Kidney capillary endothelial cell (primary cell): ENCODE measurements around the gene CCDC69.
"Not testable (repeated sequence)": the region's sequence is repeated elsewhere in the genome, so short reads cannot be mapped to it uniquely, and the experiment has no call there.

ENCODE experiments used
- DNase-seq: peaks from one replicate; pipeline ENCODE4 v3.0.0-alpha.2; 2018; ENCODE audit warnings: low spot score

Gene CCDC69

DNA sequence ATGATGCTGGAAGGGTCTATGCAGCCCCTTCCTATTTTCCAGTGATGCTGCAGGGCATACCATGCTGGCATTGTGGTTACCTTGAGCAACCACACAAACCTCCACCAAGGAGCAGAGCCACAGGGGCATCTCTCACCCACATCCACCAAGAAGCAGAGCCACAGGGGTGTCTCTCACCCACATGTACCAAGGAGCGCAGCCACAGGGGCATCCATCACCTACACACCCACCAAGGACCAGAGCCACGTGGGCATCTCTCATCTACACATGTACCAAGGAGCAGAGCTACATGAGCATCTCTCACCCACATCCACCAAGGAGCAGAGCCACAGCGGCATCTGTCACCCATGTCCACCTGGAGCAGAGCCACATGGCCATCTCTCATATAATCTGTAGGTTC, 20.3 kb upstream of the CCDC69 start:
- no peak for DNase-seq

DNA sequence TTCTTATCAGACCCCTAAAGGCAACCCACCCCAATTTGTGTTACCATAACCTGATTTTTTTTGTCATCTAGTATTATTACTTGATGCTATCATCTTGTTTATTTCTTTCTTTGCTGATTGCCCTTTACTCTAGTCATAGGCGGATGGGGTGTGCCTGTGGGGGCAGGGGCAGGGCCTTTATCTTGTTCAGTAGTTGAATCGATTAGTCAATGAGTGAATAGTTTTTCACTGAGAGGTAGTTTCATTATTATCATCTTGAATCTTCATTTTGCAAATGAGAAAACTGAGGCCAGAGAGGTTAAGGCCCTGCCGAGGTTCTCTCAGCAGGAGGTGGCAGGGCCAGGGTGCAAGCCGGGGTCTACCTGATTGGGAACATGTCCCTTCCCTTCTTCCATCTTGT, 19.7 kb upstream of the CCDC69 start:
- no peak for DNase-seq

- no peak for DNase-seq
Measured at GRCh38 chr5:151243127-151243526, 19.2 kb upstream of the CCDC69 start.

GRCh38 chr5:151240924-151241635, 17.2 kb upstream of the CCDC69 start:
- no peak for DNase-seq

DNA sequence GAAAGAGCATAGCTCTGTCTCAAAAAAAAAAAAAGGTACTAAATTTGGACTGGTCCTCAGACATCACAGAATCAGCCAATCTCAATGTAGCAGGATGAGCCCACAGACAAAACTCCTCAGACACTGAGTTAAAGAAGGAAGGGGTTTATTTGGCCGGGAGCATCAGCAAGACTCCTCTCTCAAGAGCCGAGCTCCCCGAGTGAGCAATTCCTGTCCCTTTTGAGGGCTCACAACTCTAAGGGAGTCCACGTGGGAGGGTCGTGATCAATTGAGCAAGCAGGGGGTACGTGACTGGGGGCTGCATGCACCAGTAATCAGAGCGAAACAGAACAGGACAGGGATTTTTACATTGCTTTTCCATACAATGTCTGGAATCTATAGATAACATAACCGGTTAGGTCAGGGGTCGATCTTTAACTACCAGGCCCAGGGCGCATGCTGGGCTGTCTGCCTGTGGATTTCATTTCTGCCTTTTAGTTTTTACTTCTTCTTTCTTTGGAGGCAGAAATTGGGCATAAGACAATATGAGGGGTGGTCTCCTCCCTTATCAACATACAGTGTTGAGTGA, 16.5 kb upstream of the CCDC69 start:
- DNase-seq, result not testable (repeated sequence)

- peak; percentile 70 for DNase-seq
Measured at GRCh38 chr5:151239237-151239861, 15.5 kb upstream of the CCDC69 start.

DNA sequence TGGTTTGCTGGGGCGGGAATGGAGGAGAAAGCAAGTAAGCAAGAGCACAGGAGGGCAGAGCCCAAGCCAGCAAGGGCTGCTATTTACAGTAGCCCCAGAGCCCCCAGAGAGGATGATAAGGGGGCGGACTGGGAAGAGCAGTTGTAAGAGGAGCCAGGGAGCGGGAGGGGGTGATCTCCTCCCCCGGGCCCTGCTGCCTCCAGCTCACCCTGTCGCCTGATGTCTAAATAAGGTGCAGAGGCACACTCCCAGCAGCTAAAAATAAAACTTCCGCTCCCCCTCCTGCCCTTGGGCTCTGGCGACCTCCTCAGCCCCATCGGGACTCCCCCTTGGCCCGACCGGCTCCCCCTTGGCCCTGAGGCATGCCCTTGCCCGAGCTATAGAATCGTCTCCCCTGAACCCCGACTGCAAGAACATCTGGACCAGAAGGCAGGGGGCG, 14.4 kb upstream of the CCDC69 start:
- no peak for DNase-seq

DNA sequence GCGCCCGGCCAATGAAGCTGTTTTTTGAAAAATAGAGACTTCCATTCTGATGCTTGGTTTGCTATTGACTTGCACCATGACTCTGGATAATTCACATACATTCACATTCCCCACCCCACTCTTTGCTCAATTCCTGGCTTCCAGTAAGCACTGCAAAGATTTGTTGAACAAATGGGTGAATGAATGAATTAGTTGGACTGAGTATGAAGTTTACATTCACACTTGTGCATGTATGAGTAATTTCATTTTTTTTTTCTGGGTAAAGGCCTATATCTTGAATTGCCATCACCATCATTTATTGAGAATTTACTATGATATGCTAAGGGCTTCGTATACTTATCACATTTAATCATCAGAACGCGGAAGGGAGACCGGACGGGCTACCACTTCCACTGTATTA, 13.8 kb upstream of the CCDC69 start:
- DNase-seq, result no peak

GRCh38 chr5:151236888-151237287, 13.0 kb upstream of the CCDC69 start:
- DNase-seq, result no peak

- DNase-seq, result not testable (repeated sequence)
Measured at GRCh38 chr5:151235239-151235571, 11.3 kb upstream of the CCDC69 start.

- DNase-seq, result no peak
Measured at GRCh38 chr5:151234476-151235238, 10.8 kb upstream of the CCDC69 start.

- DNase-seq, result no peak
Measured at GRCh38 chr5:151233616-151234085, 9.8 kb upstream of the CCDC69 start.

DNA sequence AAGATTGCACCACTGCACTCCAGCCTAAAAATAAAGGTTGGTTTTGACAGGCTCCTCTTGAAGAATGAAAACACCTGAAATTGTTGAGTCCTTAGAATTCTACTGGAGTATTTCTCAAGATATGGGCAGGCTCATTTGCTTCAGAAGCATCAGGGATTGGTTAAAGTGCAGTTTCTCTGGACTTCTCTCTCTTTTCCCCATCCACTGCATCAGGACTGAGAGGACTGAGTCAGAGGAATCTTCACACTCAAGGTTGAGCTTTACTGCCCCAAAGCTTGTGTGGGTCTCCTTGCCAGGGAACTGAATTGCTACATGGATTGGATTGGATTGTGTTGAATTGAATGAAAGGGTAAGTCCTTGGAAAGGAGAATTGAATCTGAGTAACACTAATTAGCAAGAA, 7.5 kb upstream of the CCDC69 start:
- no peak for DNase-seq

DNA sequence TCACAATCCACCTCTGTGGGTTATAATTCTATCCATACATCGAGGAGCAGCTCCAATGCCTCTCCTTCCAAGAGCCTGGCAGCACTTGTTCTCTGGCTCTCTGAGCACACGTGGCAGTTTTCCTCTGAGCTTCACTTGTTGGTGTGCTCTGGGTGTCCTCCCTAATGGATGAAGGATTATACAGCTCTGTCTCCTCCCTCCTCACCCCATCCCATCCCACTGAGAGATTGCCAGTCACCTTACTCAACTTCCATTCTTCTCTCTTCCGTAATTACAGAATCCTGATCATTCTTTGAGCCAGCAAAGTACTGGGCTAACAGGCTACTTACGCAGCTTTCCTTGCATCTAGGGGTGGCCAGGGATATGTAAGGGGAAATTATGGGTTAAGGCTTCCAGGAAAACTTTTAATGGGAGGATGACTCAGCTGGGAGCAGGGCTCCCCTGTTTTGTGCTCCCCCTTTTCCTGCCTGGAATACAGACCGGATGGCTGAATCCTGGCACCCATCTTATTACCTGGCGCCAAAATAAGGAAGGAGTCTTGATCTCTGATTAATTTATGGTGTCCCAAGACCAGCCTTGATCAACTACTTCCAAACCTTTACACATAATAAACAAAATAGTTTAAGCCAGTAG, 6.3 kb upstream of the CCDC69 start:
- no peak for DNase-seq

DNA sequence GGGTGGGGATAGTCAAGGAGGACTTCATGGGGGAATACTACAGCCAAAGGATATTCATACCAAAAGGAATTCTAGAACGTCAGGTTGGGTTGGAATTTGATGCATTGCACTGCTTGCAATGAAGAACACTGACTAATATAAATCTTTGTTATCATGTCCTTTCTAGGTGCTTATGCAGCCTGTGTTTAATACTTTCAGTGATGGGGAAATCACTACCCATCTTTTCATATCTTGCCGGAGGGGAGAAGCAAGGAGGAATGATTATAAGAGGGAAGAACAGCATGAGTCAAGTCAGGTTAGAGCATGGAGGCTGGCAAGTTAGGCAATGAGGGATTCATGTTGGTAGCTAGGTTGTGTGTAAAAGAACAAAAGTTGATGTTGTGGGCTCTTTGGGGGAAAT, 5.1 kb upstream of the CCDC69 start:
- no peak for DNase-seq

- DNase-seq, result no peak
Measured at GRCh38 chr5:151227918-151228447, 4.1 kb upstream of the CCDC69 start.

DNA sequence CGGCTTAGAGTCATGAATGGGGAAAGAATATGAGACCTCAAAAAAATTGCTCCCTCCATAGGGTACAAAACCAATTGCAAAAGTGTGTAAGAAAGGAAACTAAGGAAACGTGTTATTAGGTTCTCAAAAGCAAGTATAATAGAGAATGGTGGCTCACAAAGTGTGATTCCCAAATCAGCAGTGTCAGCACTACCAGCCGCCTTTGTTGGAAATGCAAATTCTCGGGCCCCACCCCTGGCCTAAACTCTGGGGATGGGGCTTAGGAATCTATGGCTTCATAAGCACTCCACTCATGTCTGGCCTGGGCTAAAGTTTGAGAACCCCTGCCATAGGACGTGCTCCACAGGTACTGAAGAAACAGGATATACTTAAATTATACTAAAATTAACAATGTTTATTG, 1.6 kb upstream of the CCDC69 start:
- no peak for DNase-seq

DNA sequence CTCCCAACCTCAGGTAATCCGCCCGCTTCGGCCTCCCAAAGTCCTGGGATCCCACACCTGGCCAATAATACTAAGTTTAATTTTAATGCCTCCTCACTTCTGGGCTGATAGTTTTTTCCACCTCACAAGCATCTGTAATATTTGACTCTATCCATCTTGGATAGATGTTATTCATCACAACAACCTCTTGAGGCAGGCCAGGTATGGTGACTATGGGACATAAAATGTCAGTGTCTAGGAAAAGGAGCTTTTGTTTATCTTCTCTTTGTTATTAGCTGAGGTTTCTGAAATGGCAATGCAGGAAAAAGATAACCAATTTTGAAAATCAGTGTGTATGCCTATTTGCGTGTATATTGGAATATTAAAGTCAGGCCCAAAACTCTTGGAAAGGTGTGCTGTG, 1.2 kb upstream of the CCDC69 start:
- DNase-seq, result no peak

GRCh38 chr5:151224372-151224771, 480 bp upstream of the CCDC69 start:
- DNase-seq, result no peak

- DNase-seq, result no peak
Measured at GRCh38 chr5:151222790-151223446, 974 bp downstream of the CCDC69 start.

DNA sequence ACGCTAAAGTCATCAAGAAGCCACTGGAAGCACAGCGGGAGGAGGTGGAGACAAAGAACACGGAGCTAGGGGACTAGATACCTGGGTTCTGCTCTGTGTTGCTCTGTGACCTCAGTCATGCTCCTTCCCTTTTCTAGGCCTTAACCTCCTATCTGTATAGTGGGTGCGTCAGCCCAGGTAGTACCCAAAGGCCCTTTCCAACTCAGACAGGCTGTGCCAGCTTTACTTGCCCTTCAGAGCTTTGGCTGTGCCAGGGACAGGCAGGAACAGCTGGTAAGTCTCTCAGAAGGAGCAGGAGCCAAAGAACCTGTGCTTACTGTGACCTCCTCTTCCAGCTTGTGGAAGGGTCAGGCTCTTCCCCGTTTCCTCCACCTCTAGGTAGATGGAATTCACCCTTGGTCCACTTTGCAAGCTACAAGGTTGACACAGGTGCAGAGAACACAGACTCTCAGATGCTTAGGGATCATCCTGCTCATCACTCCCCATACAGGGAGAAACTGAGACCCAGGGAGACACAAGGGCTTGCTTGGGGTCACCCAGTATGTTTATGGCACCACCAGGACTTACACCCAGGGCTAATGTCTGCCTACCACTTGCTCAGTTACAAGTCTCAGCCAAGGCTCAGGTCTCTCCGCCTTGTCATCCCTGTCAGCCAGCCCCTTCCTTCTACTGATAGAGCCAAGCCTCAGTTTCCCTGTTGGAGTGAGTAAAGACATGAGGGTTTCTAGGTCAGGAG, 1.7 kb downstream of the CCDC69 start:
- no peak for DNase-seq
